NCI-H1048 (cell line): ENCODE data around the gene PPEF2.

Experiments
- DNase-seq: peaks from one replicate; lab custom pipeline; 2025; lab: John Stamatoyannopoulos, UW

Gene PPEF2

DNA sequence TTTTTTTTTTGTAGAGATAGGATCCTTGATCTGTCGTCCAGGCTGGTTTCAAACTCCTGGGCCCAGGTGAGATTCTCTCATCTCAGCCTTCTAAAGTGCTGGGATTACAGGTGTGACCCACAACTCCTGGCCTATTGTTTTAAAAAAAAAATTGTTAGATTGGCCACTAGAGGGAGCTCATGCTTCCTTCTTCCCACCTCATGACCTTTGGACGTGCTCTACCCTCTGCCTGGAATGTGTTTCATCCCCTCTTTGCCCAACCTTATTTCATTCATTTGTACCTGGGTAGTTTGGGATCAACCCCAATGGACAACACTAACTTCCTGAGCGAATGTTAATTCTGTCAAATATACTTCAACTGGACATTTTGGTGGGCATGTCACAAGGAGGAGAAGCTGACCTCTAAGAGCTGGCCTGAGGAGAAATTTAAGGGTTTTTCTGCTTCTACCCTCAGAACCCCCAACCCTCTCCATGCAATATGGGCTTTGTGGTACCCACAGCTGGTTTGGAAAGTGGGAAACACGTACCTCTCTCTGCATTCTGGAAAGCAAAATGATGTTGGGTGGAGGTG lies 6.4 kb downstream of the PPEF2 start:
- DNase-seq, result no peak

DNA sequence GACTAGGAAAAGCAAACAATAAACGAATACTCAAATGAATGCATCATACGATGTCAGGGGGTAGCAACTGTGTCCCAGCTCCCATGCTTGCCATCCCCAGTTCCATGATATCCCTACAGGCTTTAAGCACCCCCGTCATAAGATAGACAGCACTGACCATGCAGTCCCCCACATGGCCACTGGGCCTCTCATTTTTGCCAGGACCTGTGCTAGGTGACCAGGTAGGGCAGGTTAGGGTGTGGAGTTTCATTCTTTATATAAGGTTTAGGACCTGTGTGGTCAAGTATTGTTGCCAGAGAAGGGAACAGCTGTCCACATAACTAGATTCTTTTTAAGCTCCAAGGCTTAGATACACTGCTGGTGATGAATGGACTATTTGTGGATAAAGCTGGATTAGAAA lies 9.7 kb downstream of the PPEF2 start:
- no peak for DNase-seq

DNA sequence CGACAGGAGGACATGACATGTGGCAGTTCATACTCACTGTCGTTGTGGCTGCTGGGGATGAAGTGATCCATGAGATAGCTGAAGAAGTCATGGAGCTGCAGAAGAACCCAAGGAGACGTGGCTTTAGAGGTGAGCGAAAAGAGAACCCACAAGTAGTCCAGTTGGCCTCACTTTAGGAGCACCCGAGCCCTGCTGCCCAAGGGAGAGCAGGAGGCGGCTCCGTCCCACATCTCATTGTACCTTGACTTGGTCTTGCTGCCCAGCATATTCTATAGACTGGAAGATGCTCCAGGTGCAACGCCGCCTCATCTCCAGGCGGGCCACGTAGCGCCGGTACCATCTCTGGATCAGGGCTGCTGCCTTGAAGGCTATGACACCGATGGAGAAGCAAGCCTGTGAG lies 10.6 kb downstream of the PPEF2 start:
- DNase-seq, result no peak

DNA sequence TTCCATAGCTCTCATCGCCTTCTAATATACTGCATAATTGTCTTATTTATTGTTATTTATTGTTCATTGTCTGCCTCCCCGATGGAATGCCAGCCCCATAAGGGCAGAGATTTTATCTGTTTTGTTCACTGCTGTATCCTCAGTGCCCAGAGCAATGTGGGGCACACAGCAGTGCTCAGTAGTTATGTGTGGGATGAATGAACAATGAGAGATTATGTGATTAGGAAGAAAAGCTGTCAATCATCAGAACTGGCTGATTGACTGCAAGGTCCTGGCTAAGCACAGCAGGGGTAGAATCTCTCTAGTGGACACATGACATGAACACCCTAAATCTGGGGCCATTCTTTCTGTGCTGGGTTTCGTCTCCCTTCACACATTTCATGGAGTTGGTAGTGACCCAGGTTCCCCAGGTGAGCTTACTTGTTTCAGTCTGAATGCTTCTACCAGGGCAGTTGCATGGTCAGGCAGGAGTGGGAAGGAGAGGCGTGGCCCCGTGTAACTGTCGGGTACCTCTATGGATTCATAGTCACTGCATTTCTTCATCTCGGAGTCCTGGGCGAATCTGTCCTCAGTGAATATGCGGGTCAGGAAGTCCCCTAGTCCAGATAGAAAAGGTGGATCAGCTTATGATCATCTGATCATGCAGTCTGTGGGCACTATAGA lies 12.6 kb downstream of the PPEF2 start:
- no peak for DNase-seq

DNA sequence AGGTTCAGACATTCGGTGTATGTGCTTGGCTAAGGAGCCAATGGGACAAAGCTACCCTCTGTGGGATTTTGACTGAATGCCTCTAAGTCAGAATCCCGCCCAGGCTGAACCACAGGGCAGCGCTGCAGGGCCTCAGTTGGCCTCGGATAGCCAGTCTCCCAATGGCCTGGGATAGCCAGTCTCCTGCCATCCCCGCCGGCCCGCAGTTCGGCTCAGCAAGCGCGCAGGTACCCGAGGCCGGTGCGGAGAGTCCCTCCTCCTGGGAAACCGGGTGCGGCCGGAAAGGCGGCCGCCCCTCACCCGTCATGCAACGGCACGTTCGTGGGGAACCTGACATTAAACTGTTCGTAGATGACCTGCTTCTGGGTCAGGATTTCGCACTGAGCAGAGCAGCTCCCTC lies 16.1 kb downstream of the PPEF2 start:
- DNase-seq, result no peak

DNA sequence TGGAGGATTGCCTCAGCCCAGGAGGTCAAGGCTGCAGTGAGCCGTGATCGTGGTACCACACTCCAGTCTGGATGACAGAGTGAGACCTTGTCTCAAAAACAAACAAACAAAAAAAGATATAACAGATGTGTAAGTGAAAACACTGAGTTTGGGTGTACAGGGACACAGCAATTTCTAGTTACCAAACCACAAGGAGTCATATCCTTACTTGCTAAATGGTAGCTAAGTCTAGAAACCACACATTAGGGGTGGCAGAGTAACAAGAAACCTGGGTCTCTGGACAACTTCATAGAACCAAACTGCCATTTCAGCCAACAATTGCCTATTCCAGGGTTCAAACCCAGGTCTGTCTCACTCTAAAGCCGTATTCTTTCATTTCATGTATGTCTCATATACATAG lies 20.8 kb downstream of the PPEF2 start:
- no peak for DNase-seq

DNA sequence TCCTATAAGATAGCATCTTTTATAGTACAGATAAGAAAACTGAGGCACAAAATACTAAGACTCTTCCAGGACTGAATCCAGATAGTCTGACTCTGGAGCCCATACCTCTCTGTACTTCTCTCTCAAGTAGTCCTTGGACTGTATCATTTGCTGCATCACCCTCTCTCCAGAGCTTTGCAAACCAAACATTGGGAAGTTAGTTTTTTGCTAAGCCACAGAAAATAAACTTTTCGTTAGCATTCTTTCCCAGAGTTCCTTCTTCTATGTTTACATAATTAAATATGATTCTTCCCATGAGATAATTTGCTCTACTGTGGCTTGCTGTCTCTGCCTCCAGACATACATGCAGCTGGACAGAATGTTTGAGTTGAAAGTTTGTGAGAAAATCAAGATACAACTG lies 22.0 kb downstream of the PPEF2 start:
- no peak for DNase-seq

DNA sequence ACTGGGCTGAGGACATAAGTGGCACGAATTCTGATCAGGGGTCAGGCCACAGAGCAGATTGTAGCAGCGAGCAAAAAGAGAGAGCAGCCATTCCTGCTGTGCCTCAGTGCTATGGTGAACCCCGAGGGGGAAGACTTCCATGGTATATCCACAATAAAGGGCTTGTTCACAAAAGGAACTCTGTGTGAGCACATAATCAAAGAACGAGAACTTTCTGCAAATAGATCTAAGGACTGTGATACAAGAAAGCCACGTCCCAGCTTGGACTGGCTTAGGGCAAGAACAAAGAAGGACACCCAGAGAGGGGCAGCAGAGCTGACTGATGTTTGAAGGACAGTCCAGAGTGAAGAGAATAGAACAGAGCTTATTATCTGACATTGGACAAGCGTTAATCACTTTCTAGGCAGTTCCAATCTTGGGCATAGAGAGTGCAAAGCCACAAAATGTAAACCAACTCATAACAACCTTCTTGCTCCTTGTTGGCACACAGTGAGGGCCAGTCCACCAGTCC lies 24.0 kb downstream of the PPEF2 start:
- DNase-seq, result no peak

DNA sequence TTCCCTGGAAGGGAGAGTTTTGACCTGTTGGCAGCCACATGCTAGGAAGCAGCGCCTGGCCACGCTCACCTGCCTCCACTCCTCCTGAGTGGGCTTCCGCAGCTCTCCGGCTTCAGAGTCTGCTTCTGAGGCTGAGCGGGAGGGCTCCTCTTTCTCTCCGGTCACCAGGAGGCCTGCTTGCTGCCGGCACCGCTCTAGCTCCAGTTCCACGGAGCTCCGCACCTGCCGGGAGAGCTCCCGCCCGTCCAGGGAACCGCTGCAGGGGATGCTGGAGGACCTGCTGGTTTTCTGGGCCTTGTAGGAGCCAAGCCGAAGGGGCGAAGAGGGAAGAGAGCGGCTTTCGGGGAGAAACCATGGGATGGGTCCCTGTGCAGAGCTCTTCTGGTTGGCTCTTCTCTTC lies 26.0 kb downstream of the PPEF2 start:
- DNase-seq, result no peak

DNA sequence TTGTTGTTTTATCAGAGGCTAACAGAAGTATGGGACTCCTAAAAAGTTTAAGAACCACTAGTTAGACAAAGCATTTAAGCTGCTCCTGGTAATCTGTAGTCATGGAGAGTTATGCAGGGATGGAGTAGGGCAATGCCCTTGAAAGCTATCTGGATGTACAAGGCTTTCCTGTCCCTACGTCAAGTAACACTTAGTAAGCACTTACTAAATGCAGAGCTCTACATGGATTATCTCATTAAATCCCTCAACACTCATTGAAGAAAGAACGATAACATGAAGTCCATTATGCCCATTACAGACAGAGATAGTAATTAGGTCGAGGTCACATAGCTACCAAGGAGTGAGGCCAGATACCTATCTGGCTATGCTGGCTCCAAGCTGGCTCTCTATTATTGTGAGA lies 33.2 kb downstream of the PPEF2 start:
- no peak for DNase-seq

DNA sequence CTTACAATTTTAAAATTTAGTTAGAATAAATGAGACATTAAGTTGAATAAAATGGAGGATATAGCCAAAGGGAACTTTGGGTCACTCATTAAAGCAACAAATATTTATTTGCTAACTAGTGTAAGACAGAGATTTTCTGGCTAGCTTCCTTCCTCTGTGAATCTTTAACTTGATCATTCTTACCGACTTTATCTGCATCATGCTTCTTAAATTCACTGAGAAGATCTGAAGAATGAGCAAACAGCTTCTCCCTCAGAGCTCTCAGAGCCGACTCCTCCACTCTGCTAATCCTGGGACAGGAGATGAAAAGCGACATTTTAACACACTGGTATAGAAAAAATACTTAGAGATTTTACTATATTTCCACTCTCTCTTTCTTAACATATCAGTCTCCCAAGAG lies 35.1 kb downstream of the PPEF2 start:
- no peak for DNase-seq

DNA sequence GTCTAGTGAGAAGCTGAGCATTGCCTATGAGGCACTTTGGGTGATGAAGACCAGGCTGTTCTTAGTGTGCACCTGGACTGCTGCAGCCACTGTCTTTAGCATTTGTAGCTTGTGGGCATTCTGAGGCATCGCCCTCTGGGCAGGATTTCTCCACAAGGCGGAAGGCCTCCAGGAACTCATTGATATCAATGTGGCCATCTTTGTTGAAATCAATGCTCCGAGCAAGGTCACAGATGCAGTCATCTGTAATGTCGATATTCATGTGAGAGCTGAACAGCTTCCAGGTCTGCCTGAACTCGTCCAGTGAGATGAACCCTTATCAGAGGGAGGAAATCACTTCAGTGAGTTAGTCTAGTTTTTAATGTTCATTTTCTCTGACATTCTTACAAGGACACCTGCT lies 41.6 kb downstream of the PPEF2 start:
- no peak for DNase-seq

DNA sequence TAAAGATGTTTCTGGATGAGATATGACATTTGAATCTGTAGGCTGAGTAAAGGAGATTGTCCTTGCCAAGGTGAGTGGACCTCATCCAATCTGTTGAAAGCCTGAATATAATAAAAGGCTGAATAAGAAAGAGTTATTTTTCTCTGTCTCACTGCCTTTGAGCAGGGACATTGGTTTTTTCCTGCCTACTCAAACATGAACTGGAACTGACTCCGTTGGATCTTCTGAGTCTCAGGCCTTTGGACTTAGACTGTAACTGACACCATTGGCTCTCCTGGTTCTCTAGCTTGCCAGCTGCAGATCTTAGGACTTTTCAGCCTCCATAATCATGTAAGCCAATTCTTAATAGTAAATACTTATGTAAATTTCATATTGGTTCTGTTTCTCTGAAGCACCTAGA lies 43.5 kb downstream of the PPEF2 start:
- DNase-seq, result no peak

DNA sequence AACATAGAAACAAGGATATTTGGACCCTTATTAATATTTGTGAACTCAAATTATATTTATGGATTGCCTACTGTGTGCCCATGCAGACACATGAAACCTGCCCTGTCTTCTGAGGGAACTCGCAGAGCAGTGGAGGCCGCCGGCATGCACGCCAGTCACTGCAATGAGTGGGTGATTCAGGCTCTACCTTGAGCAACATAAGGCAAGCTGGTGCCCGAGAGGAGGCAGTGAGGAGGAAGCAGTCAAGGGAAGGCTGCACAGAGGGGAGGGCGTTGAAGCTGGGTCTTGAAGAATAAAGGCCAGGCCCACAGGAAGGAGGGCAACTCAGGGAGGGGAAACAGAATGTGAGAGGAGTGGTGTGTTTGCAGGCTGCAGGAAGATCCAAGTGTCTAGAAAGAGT lies 52.8 kb downstream of the PPEF2 start:
- no peak for DNase-seq

DNA sequence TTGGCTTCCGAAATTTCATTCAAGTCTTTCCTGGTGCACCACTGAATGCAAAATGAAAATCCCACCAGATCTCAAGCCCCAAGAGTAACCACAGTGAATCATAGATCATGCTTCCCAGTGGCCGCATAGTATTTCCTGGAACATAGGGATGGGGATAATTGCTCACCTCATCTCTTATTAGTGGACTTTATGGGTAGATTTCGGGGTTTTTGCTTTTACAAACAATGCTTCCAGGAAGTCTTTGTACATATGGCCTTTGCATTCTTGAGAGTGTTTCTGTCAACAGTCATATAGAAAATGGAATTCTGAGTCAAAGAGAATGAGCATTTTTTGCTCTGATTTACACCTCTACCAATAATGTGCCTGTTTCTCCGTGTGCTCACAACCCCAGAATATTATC lies 53.4 kb downstream of the PPEF2 start:
- no peak for DNase-seq

DNA sequence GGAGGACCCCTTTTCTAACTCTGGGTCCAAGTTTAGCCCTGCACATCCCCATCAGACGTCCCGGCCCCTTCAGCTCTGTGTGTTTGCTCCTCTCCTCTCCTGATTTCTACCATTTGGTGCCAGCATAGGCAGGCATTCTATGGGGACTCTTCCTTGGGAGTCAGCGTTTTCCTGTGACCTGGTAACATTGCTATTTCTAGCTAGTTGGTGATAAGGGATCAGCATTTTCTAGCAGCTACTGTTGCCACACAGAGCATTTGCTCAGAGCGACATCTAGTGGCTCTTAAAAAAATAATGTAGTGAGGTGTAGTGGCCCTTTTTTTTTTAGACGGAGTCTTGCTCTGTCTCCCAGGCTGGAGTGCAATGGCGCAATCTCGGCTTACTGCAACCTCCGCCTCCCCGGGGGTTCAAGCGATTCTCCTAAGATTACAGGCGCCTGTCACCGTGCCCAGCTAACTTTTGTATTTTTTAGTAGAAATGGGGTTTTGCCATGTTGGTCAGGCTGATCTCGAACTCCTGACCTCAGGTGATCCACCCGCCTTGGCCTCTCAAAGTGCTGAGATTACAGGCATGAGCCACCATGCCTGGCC lies 54.0 kb downstream of the PPEF2 start:
- peak; percentile 50 for DNase-seq

DNA sequence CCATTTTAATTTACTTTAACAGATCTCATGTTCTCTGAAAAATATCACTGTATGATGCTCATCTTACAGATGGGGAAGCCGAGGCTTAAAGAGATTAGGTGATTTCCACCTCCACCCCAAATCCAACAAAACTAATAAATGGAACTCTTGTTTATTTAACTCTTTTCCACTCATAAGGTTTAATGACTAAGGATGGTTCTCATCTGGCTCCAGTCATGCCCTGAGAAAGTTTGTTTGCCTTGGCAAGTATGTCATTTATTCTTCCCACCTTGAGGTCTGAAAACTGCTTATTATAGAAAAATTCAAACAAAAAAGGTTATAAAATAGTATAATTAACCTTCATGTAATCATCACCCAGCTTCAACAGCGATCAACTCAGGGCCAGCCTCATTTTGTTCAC lies 56.3 kb downstream of the PPEF2 start:
- DNase-seq, result no peak

DNA sequence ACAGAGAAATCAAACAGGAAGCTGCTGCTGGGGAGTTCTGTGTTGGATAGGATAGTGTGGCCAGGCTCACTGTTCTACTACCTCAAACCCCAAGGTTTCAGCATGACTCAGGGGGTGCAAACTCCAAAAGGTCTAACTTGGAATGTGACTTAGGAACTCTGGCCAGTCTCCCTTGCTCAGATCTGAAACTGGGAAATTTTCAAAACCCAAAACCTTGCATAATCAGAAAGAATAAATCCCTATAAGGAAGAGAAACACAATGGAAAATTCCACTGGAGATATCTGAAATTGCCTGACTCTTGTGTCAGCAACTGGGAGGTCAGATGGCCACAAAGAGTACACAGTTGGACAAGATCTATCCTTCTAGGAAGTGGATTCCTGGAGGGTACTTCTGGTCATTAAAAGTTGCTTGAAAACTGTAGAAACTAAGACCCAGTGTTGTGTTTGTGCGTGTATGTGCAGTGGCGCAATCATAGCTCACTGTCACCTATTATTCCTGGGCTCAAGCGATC lies 58.0 kb downstream of the PPEF2 start:
- no peak for DNase-seq

DNA sequence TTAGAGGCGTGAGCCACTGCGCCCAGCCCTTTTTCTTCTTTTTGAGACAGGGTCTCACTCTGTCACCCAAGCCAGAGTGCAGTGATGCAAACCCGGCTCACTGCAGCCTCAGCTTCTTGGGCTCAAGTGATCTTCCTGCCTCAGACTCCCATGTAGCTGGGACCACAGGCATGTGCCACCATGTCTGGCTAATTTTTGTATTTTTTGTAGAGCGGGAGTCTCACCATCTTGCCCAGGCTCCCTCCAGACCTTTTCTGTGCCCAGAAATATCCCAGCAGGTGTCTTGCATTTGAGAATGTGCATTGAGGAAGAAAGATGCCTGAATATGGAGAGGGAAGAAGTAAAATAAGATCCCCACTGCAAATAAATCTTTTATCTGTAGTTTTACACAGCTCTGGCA lies 58.7 kb downstream of the PPEF2 start:
- no peak for DNase-seq

DNA sequence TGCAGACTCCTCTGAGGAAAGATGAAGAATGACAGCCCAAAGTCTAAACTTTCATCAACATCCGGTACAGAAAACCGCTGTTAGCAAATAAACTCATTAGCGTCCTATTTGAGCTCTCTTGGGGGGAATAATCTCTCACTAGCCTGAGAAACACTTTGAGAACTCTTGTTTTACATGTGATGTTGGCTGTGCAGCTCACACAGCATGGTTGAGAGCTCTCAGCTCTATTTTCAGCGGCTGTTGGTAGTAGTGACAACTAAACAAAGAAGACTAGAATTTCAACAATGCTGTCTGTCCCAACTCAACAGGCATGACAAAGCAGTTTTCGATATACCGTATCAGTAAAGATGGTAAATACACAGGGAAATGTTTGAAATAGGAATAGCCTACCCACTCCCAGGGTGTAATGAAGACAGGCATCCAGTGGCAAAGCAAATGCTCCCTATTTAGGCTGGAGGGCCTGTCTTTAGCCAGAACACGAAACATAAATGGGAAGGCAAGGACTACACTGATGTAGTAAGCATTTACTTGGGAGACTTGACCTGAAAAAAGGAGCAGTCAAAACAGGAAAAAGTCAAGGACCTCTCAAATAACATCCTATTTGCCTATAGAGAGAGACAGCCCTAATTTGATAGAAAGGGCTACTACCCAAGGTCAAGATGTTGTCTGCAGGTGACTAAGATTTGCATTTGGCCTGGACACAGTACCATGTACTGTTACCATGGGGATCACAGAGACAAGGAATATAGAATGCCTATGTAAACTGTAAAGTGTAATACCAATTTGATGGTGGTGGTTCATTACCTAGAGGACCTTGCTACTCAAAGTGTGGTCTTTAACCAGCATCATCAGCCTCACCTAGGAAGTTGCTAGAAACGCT lies 60.4 kb downstream of the PPEF2 start:
- DNase-seq, result no peak

DNA sequence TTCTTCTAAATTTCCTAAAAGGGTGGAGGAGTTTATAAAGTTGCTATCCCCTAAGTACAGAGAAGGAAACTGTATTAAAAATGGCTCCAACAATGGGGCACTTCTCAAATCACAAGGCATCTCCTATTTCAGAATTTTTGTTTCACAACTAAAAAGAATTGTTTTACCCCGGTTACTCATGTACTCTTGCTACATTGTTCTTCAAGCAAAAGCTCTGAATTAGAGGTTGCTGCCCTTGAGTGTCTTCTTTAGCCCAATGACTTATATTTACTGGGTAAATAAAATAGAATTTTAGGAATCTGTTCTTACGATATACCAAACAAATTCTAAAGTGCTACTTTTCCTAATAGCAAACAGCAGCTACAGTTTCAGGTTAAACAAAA lies 67.5 kb downstream of the PPEF2 start:
- DNase-seq, result no peak

DNA sequence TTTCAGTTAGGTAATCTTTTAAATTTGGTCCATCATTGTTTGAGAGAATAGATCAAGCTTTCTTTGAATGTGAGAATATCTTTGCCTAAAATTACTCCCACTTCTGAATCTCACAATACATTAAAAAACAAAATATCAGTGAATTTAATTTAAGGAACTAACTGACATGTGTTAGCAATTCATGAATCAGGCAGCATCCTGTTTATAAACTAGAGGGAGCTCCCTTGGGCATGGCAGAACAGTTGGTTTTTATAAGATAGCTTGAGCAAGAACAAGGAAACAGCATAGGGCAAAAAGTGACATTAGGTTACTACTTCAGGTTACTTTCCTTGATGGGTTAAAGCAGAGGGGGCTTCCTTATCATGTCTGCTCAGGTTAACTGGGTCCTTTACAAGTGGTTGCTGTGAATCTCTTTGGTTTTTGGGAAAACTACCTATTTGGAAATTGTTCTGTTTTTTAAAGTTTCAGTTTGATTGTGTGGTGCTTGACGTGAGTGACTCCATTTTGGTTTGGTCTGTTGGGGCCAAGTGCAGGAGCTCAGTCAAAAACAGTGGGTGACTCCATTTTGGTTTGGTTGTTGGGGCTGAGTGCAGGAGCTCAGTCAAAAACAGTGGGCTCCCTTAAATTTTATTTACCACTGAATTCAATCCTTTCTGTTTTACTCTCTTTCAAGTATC lies 68.0 kb downstream of the PPEF2 start:
- no peak for DNase-seq
